Fibroblast of lung (primary cell): ENCODE measurements around the gene UBE2H. TPM values are rescaled to one million over a fixed set of nuclear protein-coding genes. Genes with fewer than 3 reads are reported as not detected.
"Not testable (repeated sequence)": the region's sequence is repeated elsewhere in the genome, so short reads cannot be mapped to it uniquely, and the experiment has no call there.

ENCODE experiments used
- DNase-seq, 2 donors: peaks; one replicate each; pipeline versions ENCODE4 v3.0.0 to v3.0.0-alpha.2; 2010; ENCODE audit warnings: low read depth in 2 of 2
- H2AFZ ChIP-seq: 2 replicates; pipeline ENCODE4 v1.5.1; 2012; ENCODE audit warnings: low read length, control low read depth, inconsistent platforms
- H3K27ac ChIP-seq: 2 replicates; pipeline ENCODE4 v1.5.1; 2011; ENCODE audit warnings: low read length, control low read depth; ENCODE audit not compliant: insufficient read depth
- H3K27me3 ChIP-seq: 2 replicates; pipeline ENCODE4 v1.5.1; 2011; ENCODE audit warnings: mild to moderate bottlenecking, low read length; ENCODE audit not compliant: control insufficient read depth, insufficient read depth
- H3K36me3 ChIP-seq: 2 replicates; pipeline ENCODE4 v1.5.1; 2011; ENCODE audit warnings: low read length; ENCODE audit not compliant: control insufficient read depth, insufficient read depth
- H3K4me1 ChIP-seq: 2 replicates; pipeline ENCODE4 v1.5.1; 2011; ENCODE audit warnings: low read length; ENCODE audit not compliant: control insufficient read depth, insufficient read depth; ENCODE audit errors: extremely low read depth
- H3K4me2 ChIP-seq: 2 replicates; pipeline ENCODE4 v1.5.1; 2011; ENCODE audit warnings: low read length, control low read depth; ENCODE audit not compliant: insufficient read depth; ENCODE audit errors: extremely low read depth
- H3K4me3 ChIP-seq, 4 experiments: fragments of 200-600 bp in 1 of 4; sonication (generic) in 1 of 4; replicated peaks in 1 of 4; 2 replicates each; pipeline ENCODE4 v1.5.1; 2011 to 2016; ENCODE audit warnings: low read length in 4 of 4, low read depth in 3 of 4, mild to moderate bottlenecking in 3 of 4, control low read depth in 2 of 4, inconsistent platforms in 1 of 4, mixed read lengths in 1 of 4; ENCODE audit not compliant: insufficient read depth in 1 of 4; ENCODE audit errors: control extremely low read depth in 1 of 4
- H3K79me2 ChIP-seq: 2 replicates; pipeline ENCODE4 v1.5.1; 2012; ENCODE audit warnings: mild to moderate bottlenecking, low read length, inconsistent platforms; ENCODE audit not compliant: control insufficient read depth, insufficient read depth
- H3K9ac ChIP-seq: 2 replicates; pipeline ENCODE4 v1.5.1; 2011; ENCODE audit warnings: mild to moderate bottlenecking, low read length, control low read depth; ENCODE audit not compliant: insufficient read depth
- H3K9me3 ChIP-seq: 2 replicates; pipeline ENCODE4 v1.5.1; 2012; ENCODE audit warnings: low read depth, low read length; ENCODE audit not compliant: control insufficient read depth, insufficient read depth
- H4K20me1 ChIP-seq: 2 replicates; pipeline ENCODE4 v1.5.1; 2011; ENCODE audit warnings: low read length; ENCODE audit not compliant: control insufficient read depth, insufficient read depth; ENCODE audit errors: extremely low read depth
- CTCF ChIP-seq, 2 donors: IDR thresholded peaks in 1 of 2; conservative IDR thresholded peaks in 1 of 2; 1 replicate in 1 of 2; 2 replicates in 1 of 2; pipeline ENCODE4 v1.5.1; 2011 to 2012; ENCODE audit warnings: low read length in 2 of 2, control low read depth in 1 of 2, inconsistent platforms in 1 of 2, low read depth in 1 of 2, mild to moderate bottlenecking in 1 of 2
- EZH2 ChIP-seq: IDR thresholded peaks from 2 replicates; pipeline ENCODE4 v1.5.1; 2012; ENCODE audit warnings: low read length, control low read depth, mild to moderate bottlenecking; ENCODE audit errors: missing control alignments
- polyA plus RNA-seq, 2 donors: library from polyadenylated mRNA; depleted of rRNA in 1 of 2; stranded (reverse) in 1 of 2; unstranded in 1 of 2; fragments of >200 nt; gene quantifications; 2 replicates each; pipeline ENCODE4 v1.2.1, GENCODE V29; 2011 to 2012; ENCODE audit warnings: missing spikeins in 1 of 2
- total RNA-seq: library from RNA; depleted of rRNA; stranded (reverse); fragments of >200 nt; gene quantifications from 2 replicates; pipeline ENCODE4 v1.2.1, GENCODE V29; 2014

UBE2H gene
- total and polyA plus RNA-seq, 2 donors (not counting 1 experiment from before 2014, with no cell fraction given) = 76.0 to 102 TPM

- Histone ChIP-seq H3K9me3 (no peaks in the 10 kb centered on the region), H4K20me1 (no peaks in the 10 kb centered on the region), H3K36me3 (no peaks in the 10 kb centered on the region), H3K4me3 (no peak overlapping the region), H3K9ac (no peak overlapping the region), H3K27ac (no peak overlapping the region), H2AFZ (no peak overlapping the region), H3K4me2 (no peak overlapping the region), H3K27me3 (no peaks in the 10 kb centered on the region), H3K4me1 (no peaks in the 10 kb centered on the region), H3K79me2 (no peaks in the 10 kb centered on the region)
- DNase-seq = no peak
- TF ChIP-seq EZH2 (no peak), CTCF (conservative IDR thresholded peaks at IDR 0.05 in 1 of 2, IDR thresholded peaks at IDR 0.05 in 1 of 2; ENCODE audit: low read depth in 1 of 2, low read length in 2 of 2) (no peak)
Observed at GRCh38 chr7:129798616-129799349, 154.0 kb downstream of the UBE2H start.

GRCh38 chr7:129797214-129797789, 155.5 kb downstream of the UBE2H start:
- no peak for DNase-seq
- no peak for TF ChIP-seq CTCF (conservative IDR thresholded peaks at IDR 0.05 in 1 of 2, IDR thresholded peaks at IDR 0.05 in 1 of 2; ENCODE audit: low read depth in 1 of 2, low read length in 2 of 2)
- TF ChIP-seq EZH2 = no peak
- Histone ChIP-seq H3K9ac (no peak overlapping the region), H4K20me1 (no peaks in the 10 kb centered on the region), H3K36me3 (no peaks in the 10 kb centered on the region), H3K4me3 (no peak overlapping the region), H3K27me3 (no peaks in the 10 kb centered on the region), H3K4me1 (no peaks in the 10 kb centered on the region), H3K9me3 (no peaks in the 10 kb centered on the region), H3K27ac (no peak overlapping the region), H3K4me2 (no peak overlapping the region), H3K79me2 (no peaks in the 10 kb centered on the region), H2AFZ (no peak overlapping the region)

- TF ChIP-seq CTCF (conservative IDR thresholded peaks at IDR 0.05 in 1 of 2, IDR thresholded peaks at IDR 0.05 in 1 of 2; ENCODE audit: low read depth in 1 of 2, low read length in 2 of 2) (no peak), EZH2 (no peak)
- no peak overlapping the region for H3K9ac ChIP-seq
- no peak for DNase-seq
- H3K9me3 ChIP-seq = no peaks in the 10 kb centered on the region
- H3K27me3 ChIP-seq = no peaks in the 10 kb centered on the region
- H3K4me2 ChIP-seq = no peak overlapping the region
- H3K36me3 ChIP-seq = no peaks in the 10 kb centered on the region
- H4K20me1 ChIP-seq = no peaks in the 10 kb centered on the region
- H3K27ac ChIP-seq = no peak overlapping the region
- H3K4me1 ChIP-seq = no peaks in the 10 kb centered on the region
- H3K79me2 ChIP-seq = no peaks in the 10 kb centered on the region
- H2AFZ ChIP-seq = no peak overlapping the region
- H3K4me3 ChIP-seq = no peak overlapping the region
Observed at GRCh38 chr7:129796186-129796775, 156.5 kb downstream of the UBE2H start.

- not testable (repeated sequence) for H3K4me3 ChIP-seq, H3K4me2 ChIP-seq, DNase-seq
Observed at GRCh38 chr7:129794461-129794860, 158.3 kb downstream of the UBE2H start.

More at GRCh38 chr7:129794461-129794860, 158.3 kb downstream of the UBE2H start:
- H3K27me3 ChIP-seq, H3K9me3 ChIP-seq, H3K79me2 ChIP-seq, H4K20me1 ChIP-seq, H2AFZ ChIP-seq, H3K27ac ChIP-seq, H3K9ac ChIP-seq, H3K36me3 ChIP-seq, H3K4me1 ChIP-seq: not testable (repeated sequence)
